Adrenal gland (tissue), 12 donors: ENCODE results near the gene MGAT2. TPM values are rescaled to one million over a fixed set of nuclear protein-coding genes. Genes with fewer than 3 reads are reported as not detected.

Experiments used
- DNase-seq, 7 donors: peaks; one replicate each; pipeline ENCODE4 v3.0.0-alpha.2; 2019 to 2020
- H3K27ac ChIP-seq, 5 donors: fragments of 200-600 bp; sonication (generic) in 4 of 5; 1 replicate in 3 of 5; 2 replicates in 2 of 5; pipeline versions ENCODE4 v1.5.1 to v1.8.0; 2016 to 2020; ENCODE audit warnings: mild to moderate bottlenecking in 1 of 5
- H3K27me3 ChIP-seq: fragments of 200-600 bp; 2 replicates; pipeline ENCODE4 v1.8.0; 2021
- H3K36me3 ChIP-seq, 2 donors: fragments of 200-600 bp; replicated peaks in 1 of 2; 1 replicate in 1 of 2; 2 replicates in 1 of 2; pipeline versions ENCODE4 v1.5.1 to v1.8.0; 2018 to 2022
- H3K4me1 ChIP-seq, 2 donors: fragments of 200-600 bp; replicated peaks in 1 of 2; 1 replicate in 1 of 2; 2 replicates in 1 of 2; pipeline versions ENCODE4 v1.5.1 to v1.8.0; 2018 to 2021
- H3K4me3 ChIP-seq, 4 donors: fragments of 200-600 bp; sonication (generic) in 3 of 4; one replicate each; pipeline ENCODE4 v1.5.1; 2016 to 2018
- H3K9me3 ChIP-seq, 3 donors: fragments of 200-600 bp; sonication (generic) in 1 of 3; replicated peaks in 1 of 3; 1 replicate in 2 of 3; 2 replicates in 1 of 3; pipeline versions ENCODE4 v1.5.1 to v1.8.0; 2016 to 2021
- CTCF ChIP-seq, 6 experiments: fragments of 450-650 bp in 4 of 6; fragments of 200-600 bp in 2 of 6; sonication (generic) in 1 of 6; IDR thresholded peaks; 1 replicate in 5 of 6; 2 replicates in 1 of 6; pipeline versions ENCODE4 v1.5.1 to v1.8.0; 2016 to 2021; ENCODE audit warnings: antibody characterized with exemption in 6 of 6, mild to moderate bottlenecking in 2 of 6, moderate library complexity in 1 of 6
- POLR2A ChIP-seq, 2 donors: fragments of 450-650 bp; IDR thresholded peaks; one replicate each; pipeline ENCODE4 v1.6.1; 2017; ENCODE audit warnings: antibody characterized with exemption in 2 of 2, mild to moderate bottlenecking in 2 of 2, moderate library complexity in 1 of 2
- WGBS, 4 donors: extraction: QIAGEN DNeasy Blood & Tissue Kit in 2 of 4; methylation state at CpG; one replicate each; pipeline versions ENCODE4 v1.1.5 to v1.1.7; 2013 to 2017; 5-methylcytosine and 5-hydroxymethylcytosine counted together
- intact Hi-C, 2 donors: fragments of 100-400 bp; cut with DNase I; formaldehyde crosslinking; loops; one replicate each; pipeline versions ENCODE4 v1.14.1 to v1.15.0; 2022 to 2023
- polyA plus RNA-seq, 3 donors: library from polyadenylated mRNA; stranded (reverse); fragments of 200-250 nt in 2 of 3; fragments of 350-450 nt in 1 of 3; fragmentation: Illumina TruSeq in 1 of 3; extraction: RNeasy Lipid Tissue Mini Kit (QIAGEN cat#74804) in 1 of 3; gene quantifications; one replicate each; pipeline ENCODE4 v1.2.3, GENCODE V29; 2013 to 2014
- total RNA-seq, 9 donors: library from RNA; depleted of rRNA in 4 of 9; stranded (reverse); fragments of >200 nt in 4 of 9; fragments of 120-200 nt in 1 of 9; fragmentation: NEBNext Ultra II Directional in 1 of 9; extraction: Animal tissue kit (Norgen Biotek cat#: 25700) in 1 of 9; gene quantifications; one replicate each; pipeline versions ENCODE4 v1.1.0 to v1.2.4, GENCODE V29; 2013 to 2023
- donor health status: healthy with polysubstance abuse.
- donor health status: Bipolar disorder and iron deficiency.
- donor health status: DM: yes; HTN: yes; CAD: no.
- donor health status: DM: no; HTN: no; CAD: no.
- donor health status: DM: no; HTN: no; CAD: no.
- donor health status: DM: yes; HTN: yes; CAD: no.

MGAT2 gene
- total and polyA plus RNA-seq, 12 donors, result 10.3 to 87.8 (median 48.7) TPM

GRCh38 chr14:49589387-49589786 lies 31.2 kb upstream of the MGAT2 start:
- Histone ChIP-seq H3K4me1 (peaks cover 15 to 17% of the 10 kb centered on the region in 2 donors), H3K36me3 (peaks cover 0 to under 1% of the 10 kb centered on the region in 2 donors), H3K9me3 (no peaks in the 10 kb centered on the region), H3K27me3 (no peaks in the 10 kb centered on the region), H3K4me3 (no peak overlapping the region), H3K27ac (no peak overlapping the region)
- WGBS, 4 donors, result 87 to 93% (median 91%) methylated on average over 3 of the region's 3 CpGs
- TF ChIP-seq POLR2A (IDR thresholded peaks at IDR 0.05) (no peak), CTCF (IDR thresholded peaks at IDR 0.05) (no peak)
- intact Hi-C loops, result no loop called here
- DNase-seq, result no peak

GRCh38 chr14:49593016-49593415 lies 27.6 kb upstream of the MGAT2 start:
- DNase-seq, result no peak
- Histone ChIP-seq H3K4me3 (no peak overlapping the region), H3K9me3 (no peaks in the 10 kb centered on the region), H3K4me1 (peaks cover 17 to 26% of the 10 kb centered on the region in 2 donors), H3K36me3 (no peaks in the 10 kb centered on the region), H3K27ac (no peak overlapping the region), H3K27me3 (no peaks in the 10 kb centered on the region)
- intact Hi-C loops, result no loop called here
- TF ChIP-seq POLR2A (IDR thresholded peaks at IDR 0.05) (no peak), CTCF (IDR thresholded peaks at IDR 0.05) (no peak)
- WGBS, 4 donors, result 84 to 92% (median 88%) methylated on average over 3 of the region's 3 CpGs

- no peak overlapping the region for H3K4me3 ChIP-seq
- peak; percentile 29 to 85 (median 73) for DNase-seq
- H3K27me3 ChIP-seq, result no peaks in the 10 kb centered on the region
- intact Hi-C loops, result no loop called here
- no peaks in the 10 kb centered on the region for H3K9me3 ChIP-seq
- peak overlapping the region in 4 of 5 donors; percentile 22 to 46 (median 42) for H3K27ac ChIP-seq
- peaks cover 17 to 26% of the 10 kb centered on the region in 2 donors for H3K4me1 ChIP-seq
- H3K36me3 ChIP-seq, result no peaks in the 10 kb centered on the region
- TF ChIP-seq CTCF (IDR thresholded peaks at IDR 0.05) (no peak), POLR2A (IDR thresholded peaks at IDR 0.05) (peak in 1 of 2 donors; percentile 44)
- 12 to 15% (median 13%) methylated on average over 4 of the region's 4 CpGs for WGBS, 4 donors
These were observed 26.1 kb upstream of the MGAT2 start for GRCh38 chr14:49594347-49595091.

GRCh38 chr14:49598189-49598484 lies 22.5 kb upstream of the MGAT2 start:
- Histone ChIP-seq H3K36me3 (no peaks in the 10 kb centered on the region), H3K27ac (peak overlapping the region; percentile 92 to 98 (median 95)), H3K4me1 (peaks cover 17 to 26% of the 10 kb centered on the region in 2 donors), H3K9me3 (no peaks in the 10 kb centered on the region), H3K4me3 (peak overlapping the region; percentile 64 to 93 (median 81)), H3K27me3 (no peaks in the 10 kb centered on the region)
- WGBS, 4 donors, result 0% methylated on average over 9 to 15 of the region's 15 CpGs
- DNase-seq, result peak in 3 of 7 donors; percentile 29 to 36 (median 35)
- intact Hi-C loops, result no loop called here
- no peak for TF ChIP-seq POLR2A (IDR thresholded peaks at IDR 0.05)
- no peak for TF ChIP-seq CTCF (IDR thresholded peaks at IDR 0.05)
